Panc1 (cell line): ENCODE measurements around the gene AGTPBP1. TPM values are rescaled to one million over a fixed set of nuclear protein-coding genes. Genes with fewer than 3 reads are reported as not detected.

Experiments used
- ATAC-seq: fragments of 200-7000 bp; cut with Tn5 transposase; 2 replicates; pipeline ENCODE4 v1.9.1; 2020; ENCODE audit warnings: mild to moderate bottlenecking, moderate library complexity
- BruUV-seq: library from RNA; stranded (reverse); fragments of 400-500 nt; replicated peaks from 2 replicates; lab custom pipeline; 2021; lab: Mats Ljungman, UMichigan
- CTCF ChIA-PET: fragments of 300-600 bp; sonication (Branson Sonifier 250); formaldehyde crosslinking; loops from one replicate; lab custom pipeline; 2022; ENCODE audit warnings: antibody characterized with exemption; lab: Charles Lee
- POLR2A ChIA-PET: fragments of 300-600 bp; sonication (Branson Sonifier 250); formaldehyde crosslinking; loops from one replicate; lab custom pipeline; 2022; ENCODE audit warnings: antibody characterized with exemption; lab: Charles Lee
- DNase-seq: peaks from one replicate; pipeline ENCODE4 v3.0.0-alpha.2; 2010; ENCODE audit warnings: low read depth, low spot score
- H3K27ac ChIP-seq: 2 replicates; pipeline ENCODE4 v1.5.1; 2011; ENCODE audit warnings: mild to moderate bottlenecking, low read length, inconsistent platforms
- H3K27me3 ChIP-seq: fragments of 200-500 bp; sonication (Bioruptor generic); 2 replicates; pipeline ENCODE4 v1.6.0; 2014; ENCODE audit warnings: low read length, inconsistent platforms; ENCODE audit not compliant: control insufficient read depth, insufficient read depth
- H3K36me3 ChIP-seq: fragments of 200-500 bp; sonication (Bioruptor generic); 2 replicates; pipeline ENCODE4 v1.5.1; 2014; ENCODE audit warnings: inconsistent platforms, mild to moderate bottlenecking, low read length, moderate library complexity; ENCODE audit not compliant: control insufficient read depth, insufficient read depth
- H3K4me1 ChIP-seq: 2 replicates; pipeline ENCODE4 v1.5.1; 2011; ENCODE audit warnings: inconsistent platforms, mild to moderate bottlenecking, low read length, moderate library complexity; ENCODE audit not compliant: control insufficient read depth, insufficient read depth
- H3K4me3 ChIP-seq, 2 experiments: 2 replicates each; pipeline ENCODE4 v1.5.1; 2011 to 2012; ENCODE audit warnings: low read depth in 2 of 2, low read length in 2 of 2, mild to moderate bottlenecking in 2 of 2, inconsistent platforms in 1 of 2, moderate library complexity in 1 of 2
- H3K9me3 ChIP-seq: fragments of 200-500 bp; sonication (Bioruptor generic); 2 replicates; pipeline ENCODE4 v1.5.1; 2014; ENCODE audit warnings: low read depth, mild to moderate bottlenecking, inconsistent platforms, low read length, moderate library complexity; ENCODE audit not compliant: control insufficient read depth, insufficient read depth
- POLR2AphosphoS5 ChIP-seq: IDR thresholded peaks from 2 replicates; pipeline ENCODE4 v1.6.1; 2012; ENCODE audit warnings: mild to moderate bottlenecking, low read depth, low read length, moderate library complexity
- SIN3A ChIP-seq: IDR thresholded peaks from 2 replicates; pipeline ENCODE4 v1.6.1; 2012; ENCODE audit warnings: low read depth, mild to moderate bottlenecking, low read length, moderate library complexity, borderline replicate concordance; ENCODE audit not compliant: insufficient read depth
- TCF7L2 ChIP-seq: IDR thresholded peaks from 2 replicates; pipeline ENCODE4 v1.6.1; 2011; ENCODE audit warnings: mild to moderate bottlenecking, low read depth, low read length, inconsistent platforms
- in situ Hi-C: cut with HindIII; loops from 2 replicates; pipeline ENCODE4 v1.10.0; 2016; ENCODE audit warnings: low sequenced_read_pairs, low pct_unique_long_range_greater_than_20kb
- intact Hi-C: fragments of 100-400 bp; cut with micrococcal nuclease; formaldehyde crosslinking; loops from one replicate; pipeline ENCODE4 v1.10.0; 2022; ENCODE audit not compliant: unreplicated experiment
- total RNA-seq: library from RNA; stranded (reverse); gene quantifications from one replicate; pipeline ENCODE4 v1.2.1, GENCODE V29; 2021; ENCODE audit not compliant: unreplicated experiment
- TF ChIP-seq, protein P1 (sequence below), 2 experiments: IDR thresholded peaks; 2 replicates each; pipeline ENCODE4 v1.6.1; 2011 to 2012; ENCODE audit warnings: low read depth in 2 of 2, control low read depth in 1 of 2, low read length in 1 of 2, mild to moderate bottlenecking in 1 of 2, moderate library complexity in 1 of 2; ENCODE audit not compliant: insufficient read depth in 1 of 2
- TF ChIP-seq, protein P2 (sequence below): fragments of 450-650 bp; IDR thresholded peaks from 2 replicates; pipeline ENCODE4 v1.5.1; 2017; ENCODE audit warnings: mild to moderate bottlenecking

Gene AGTPBP1
- total RNA-seq, 1 experiment from 2014 or later = 11.6 TPM

DNA sequence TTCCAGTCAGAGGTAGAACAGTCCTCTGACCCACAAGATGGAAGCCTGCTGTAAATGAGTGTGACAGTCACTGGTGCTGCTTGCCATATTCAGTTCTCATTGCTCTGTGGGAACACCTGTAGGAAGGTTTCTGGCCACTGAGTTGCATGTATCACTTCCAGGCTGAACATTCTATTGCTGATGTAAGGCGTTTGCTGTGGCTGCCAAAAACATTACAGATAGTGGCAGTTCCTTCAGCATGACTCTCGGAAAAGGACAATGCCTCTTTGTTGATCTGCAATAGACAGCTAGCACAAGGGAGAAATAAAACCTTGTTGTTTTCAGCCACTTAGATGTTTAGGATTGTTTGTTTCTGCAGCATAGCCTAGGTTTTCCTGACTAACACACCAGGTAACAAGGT lies 217.2 kb downstream of the AGTPBP1 start:
- BruUV-seq = no TSS peak
- in situ Hi-C loops (no loop called here), intact Hi-C loops (no loop called here)
- no peak for DNase-seq
- Histone ChIP-seq H3K4me3 (no peak overlapping the region), H3K27me3 (no peaks in the 10 kb centered on the region), H3K36me3 (no peaks in the 10 kb centered on the region), H3K4me1 (no peaks in the 10 kb centered on the region), H3K27ac (no peak overlapping the region), H3K9me3 (no peaks in the 10 kb centered on the region)
- no peak for ATAC-seq
- POLR2A ChIA-PET = no interaction called here
- TF ChIP-seq, protein P1, sequence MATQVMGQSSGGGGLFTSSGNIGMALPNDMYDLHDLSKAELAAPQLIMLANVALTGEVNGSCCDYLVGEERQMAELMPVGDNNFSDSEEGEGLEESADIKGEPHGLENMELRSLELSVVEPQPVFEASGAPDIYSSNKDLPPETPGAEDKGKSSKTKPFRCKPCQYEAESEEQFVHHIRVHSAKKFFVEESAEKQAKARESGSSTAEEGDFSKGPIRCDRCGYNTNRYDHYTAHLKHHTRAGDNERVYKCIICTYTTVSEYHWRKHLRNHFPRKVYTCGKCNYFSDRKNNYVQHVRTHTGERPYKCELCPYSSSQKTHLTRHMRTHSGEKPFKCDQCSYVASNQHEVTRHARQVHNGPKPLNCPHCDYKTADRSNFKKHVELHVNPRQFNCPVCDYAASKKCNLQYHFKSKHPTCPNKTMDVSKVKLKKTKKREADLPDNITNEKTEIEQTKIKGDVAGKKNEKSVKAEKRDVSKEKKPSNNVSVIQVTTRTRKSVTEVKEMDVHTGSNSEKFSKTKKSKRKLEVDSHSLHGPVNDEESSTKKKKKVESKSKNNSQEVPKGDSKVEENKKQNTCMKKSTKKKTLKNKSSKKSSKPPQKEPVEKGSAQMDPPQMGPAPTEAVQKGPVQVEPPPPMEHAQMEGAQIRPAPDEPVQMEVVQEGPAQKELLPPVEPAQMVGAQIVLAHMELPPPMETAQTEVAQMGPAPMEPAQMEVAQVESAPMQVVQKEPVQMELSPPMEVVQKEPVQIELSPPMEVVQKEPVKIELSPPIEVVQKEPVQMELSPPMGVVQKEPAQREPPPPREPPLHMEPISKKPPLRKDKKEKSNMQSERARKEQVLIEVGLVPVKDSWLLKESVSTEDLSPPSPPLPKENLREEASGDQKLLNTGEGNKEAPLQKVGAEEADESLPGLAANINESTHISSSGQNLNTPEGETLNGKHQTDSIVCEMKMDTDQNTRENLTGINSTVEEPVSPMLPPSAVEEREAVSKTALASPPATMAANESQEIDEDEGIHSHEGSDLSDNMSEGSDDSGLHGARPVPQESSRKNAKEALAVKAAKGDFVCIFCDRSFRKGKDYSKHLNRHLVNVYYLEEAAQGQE (IDR thresholded peaks at IDR 0.05; ENCODE audit: insufficient read depth in 1 of 2, low read depth in 2 of 2, low read length in 1 of 2) = no peak
- TF ChIP-seq, protein P2, sequence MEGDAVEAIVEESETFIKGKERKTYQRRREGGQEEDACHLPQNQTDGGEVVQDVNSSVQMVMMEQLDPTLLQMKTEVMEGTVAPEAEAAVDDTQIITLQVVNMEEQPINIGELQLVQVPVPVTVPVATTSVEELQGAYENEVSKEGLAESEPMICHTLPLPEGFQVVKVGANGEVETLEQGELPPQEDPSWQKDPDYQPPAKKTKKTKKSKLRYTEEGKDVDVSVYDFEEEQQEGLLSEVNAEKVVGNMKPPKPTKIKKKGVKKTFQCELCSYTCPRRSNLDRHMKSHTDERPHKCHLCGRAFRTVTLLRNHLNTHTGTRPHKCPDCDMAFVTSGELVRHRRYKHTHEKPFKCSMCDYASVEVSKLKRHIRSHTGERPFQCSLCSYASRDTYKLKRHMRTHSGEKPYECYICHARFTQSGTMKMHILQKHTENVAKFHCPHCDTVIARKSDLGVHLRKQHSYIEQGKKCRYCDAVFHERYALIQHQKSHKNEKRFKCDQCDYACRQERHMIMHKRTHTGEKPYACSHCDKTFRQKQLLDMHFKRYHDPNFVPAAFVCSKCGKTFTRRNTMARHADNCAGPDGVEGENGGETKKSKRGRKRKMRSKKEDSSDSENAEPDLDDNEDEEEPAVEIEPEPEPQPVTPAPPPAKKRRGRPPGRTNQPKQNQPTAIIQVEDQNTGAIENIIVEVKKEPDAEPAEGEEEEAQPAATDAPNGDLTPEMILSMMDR = no peak
- TF ChIP-seq SIN3A (no peak), TCF7L2 (no peak), POLR2AphosphoS5 (no peak)
- CTCF ChIA-PET = no interaction called here

DNA sequence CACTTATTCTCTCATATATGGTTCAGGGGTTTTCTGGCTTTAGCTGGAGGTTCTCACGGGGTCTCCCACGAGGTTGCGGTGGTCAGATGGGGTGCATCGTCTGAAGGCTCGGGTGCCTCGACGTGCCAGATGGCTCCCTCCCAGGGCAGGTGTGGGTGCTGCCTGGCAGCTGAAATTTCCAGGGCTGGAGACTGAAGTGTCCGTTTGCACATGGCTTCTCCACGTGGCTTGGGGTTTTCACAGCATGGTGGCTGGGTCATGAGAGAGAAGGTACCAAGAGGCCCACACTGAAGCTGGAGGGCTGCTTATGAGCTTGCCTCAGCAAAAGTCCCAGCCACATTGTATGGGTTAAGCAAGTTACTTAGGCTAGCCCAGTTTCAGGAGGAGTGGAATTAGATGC lies 218.6 kb downstream of the AGTPBP1 start:
- H3K4me1 ChIP-seq = no peaks in the 10 kb centered on the region
- CTCF ChIA-PET = no interaction called here
- DNase-seq (no peak), ATAC-seq (no peak)
- TF ChIP-seq TCF7L2 (no peak), POLR2AphosphoS5 (no peak), SIN3A (no peak)
- TF ChIP-seq, protein P1 (IDR thresholded peaks at IDR 0.05; ENCODE audit: insufficient read depth in 1 of 2, low read depth in 2 of 2, low read length in 1 of 2) = no peak
- TF ChIP-seq, protein P2 = no peak
- no peak overlapping the region for H3K4me3 ChIP-seq
- no peaks in the 10 kb centered on the region for H3K27me3 ChIP-seq
- intact Hi-C loops = no loop called here
- in situ Hi-C loops = no loop called here
- H3K9me3 ChIP-seq = no peaks in the 10 kb centered on the region
- POLR2A ChIA-PET = no interaction called here
- no TSS peak for BruUV-seq
- H3K36me3 ChIP-seq = no peaks in the 10 kb centered on the region
- no peak overlapping the region for H3K27ac ChIP-seq
